Activated naive CD4-positive, alpha-beta T cell treated with anti-CD3 and anti-CD28 coated beads, Interleukin-2, amount 50 U/mL, for 24 hours (primary cell): ENCODE measurements around the gene NCAPG2.

ENCODE experiments used
- H3K27ac Mint-ChIP-seq: one replicate; pipeline ENCODE4 v1.8.0; 2021; ENCODE audit warnings: mild to moderate bottlenecking, mixed read lengths
- H3K27me3 Mint-ChIP-seq: one replicate; pipeline ENCODE4 v1.8.0; 2021; ENCODE audit warnings: mixed read lengths
- H3K36me3 Mint-ChIP-seq: one replicate; pipeline ENCODE4 v1.8.0; 2021; ENCODE audit warnings: mixed read lengths
- H3K4me1 Mint-ChIP-seq: one replicate; pipeline ENCODE4 v1.8.0; 2021; ENCODE audit warnings: mixed read lengths
- H3K4me3 Mint-ChIP-seq: one replicate; pipeline ENCODE4 v1.8.0; 2021; ENCODE audit warnings: mild to moderate bottlenecking, mixed read lengths
- H3K9me3 Mint-ChIP-seq: one replicate; pipeline ENCODE4 v1.8.0; 2021; ENCODE audit warnings: mixed read lengths

The NCAPG2 gene

GRCh38 chr7:158704524-158705233 is at the start of gene NCAPG2:
TSS of gene NCAPG2 (minus strand) at chr7:158704804. CDS start at chr7:158701899, 2,905 bp downstream.
- no peaks in the 10 kb centered on the region for H3K36me3 Mint-ChIP-seq
- peak within 1 kb of the TSS; percentile 52 for H3K27ac Mint-ChIP-seq
- peaks cover 10% of the 10 kb centered on the region for H3K4me1 Mint-ChIP-seq
- no peaks in the 10 kb centered on the region for H3K27me3 Mint-ChIP-seq
- peak within 1 kb of the TSS; percentile 91 for H3K4me3 Mint-ChIP-seq
- H3K9me3 Mint-ChIP-seq, result no peaks in the 10 kb centered on the region

GRCh38 chr7:158753900-158754299 is 49.3 kb upstream of the NCAPG2 start:
- H3K27ac Mint-ChIP-seq, result no peak overlapping the region
- no peak overlapping the region for H3K4me3 Mint-ChIP-seq
- no peaks in the 10 kb centered on the region for H3K9me3 Mint-ChIP-seq
- H3K27me3 Mint-ChIP-seq, result no peaks in the 10 kb centered on the region
- no peaks in the 10 kb centered on the region for H3K4me1 Mint-ChIP-seq
- peaks cover 11% of the 10 kb centered on the region for H3K36me3 Mint-ChIP-seq

GRCh38 chr7:158751751-158752150 is 47.1 kb upstream of the NCAPG2 start:
- no peaks in the 10 kb centered on the region for H3K9me3 Mint-ChIP-seq
- H3K4me3 Mint-ChIP-seq, result no peak overlapping the region
- H3K27ac Mint-ChIP-seq, result peak overlapping the region; percentile 59
- H3K4me1 Mint-ChIP-seq, result no peaks in the 10 kb centered on the region
- no peaks in the 10 kb centered on the region for H3K27me3 Mint-ChIP-seq
- H3K36me3 Mint-ChIP-seq, result peaks cover 10% of the 10 kb centered on the region

GRCh38 chr7:158751199-158751598 is 46.6 kb upstream of the NCAPG2 start:
- Mint-ChIP-seq H3K4me3 (no peak overlapping the region), H3K36me3 (peaks cover 10% of the 10 kb centered on the region), H3K9me3 (no peaks in the 10 kb centered on the region), H3K4me1 (no peaks in the 10 kb centered on the region), H3K27ac (no peak overlapping the region), H3K27me3 (no peaks in the 10 kb centered on the region)

- peak overlapping the region; percentile 41 for H3K27ac Mint-ChIP-seq
- H3K36me3 Mint-ChIP-seq, result peaks cover 10% of the 10 kb centered on the region
Observed at GRCh38 chr7:158750702-158751101, 46.1 kb upstream of the NCAPG2 start.

GRCh38 chr7:158749396-158749795 is 44.8 kb upstream of the NCAPG2 start:
- no peaks in the 10 kb centered on the region for H3K4me1 Mint-ChIP-seq
- H3K27me3 Mint-ChIP-seq, result no peaks in the 10 kb centered on the region
- no peak overlapping the region for H3K4me3 Mint-ChIP-seq
- no peaks in the 10 kb centered on the region for H3K9me3 Mint-ChIP-seq
- H3K36me3 Mint-ChIP-seq, result peaks cover 6% of the 10 kb centered on the region
- no peak overlapping the region for H3K27ac Mint-ChIP-seq

More at GRCh38 chr7:158750702-158751101, 46.1 kb upstream of the NCAPG2 start:
- no peak overlapping the region for H3K4me3 Mint-ChIP-seq
- H3K9me3 Mint-ChIP-seq, result no peaks in the 10 kb centered on the region
- H3K4me1 Mint-ChIP-seq, result no peaks in the 10 kb centered on the region
- no peaks in the 10 kb centered on the region for H3K27me3 Mint-ChIP-seq

- H3K27me3 Mint-ChIP-seq, result no peaks in the 10 kb centered on the region
- peaks cover 4% of the 10 kb centered on the region for H3K36me3 Mint-ChIP-seq
- no peak overlapping the region for H3K27ac Mint-ChIP-seq
Observed at GRCh38 chr7:158748335-158748734, 43.7 kb upstream of the NCAPG2 start.

GRCh38 chr7:158747408-158747807 is 42.8 kb upstream of the NCAPG2 start:
- peaks cover 6% of the 10 kb centered on the region for H3K36me3 Mint-ChIP-seq
- H3K4me3 Mint-ChIP-seq, result no peak overlapping the region
- no peaks in the 10 kb centered on the region for H3K4me1 Mint-ChIP-seq
- no peaks in the 10 kb centered on the region for H3K27me3 Mint-ChIP-seq
- no peaks in the 10 kb centered on the region for H3K9me3 Mint-ChIP-seq
- peak overlapping the region; percentile 27 for H3K27ac Mint-ChIP-seq

More at GRCh38 chr7:158748335-158748734, 43.7 kb upstream of the NCAPG2 start:
- Mint-ChIP-seq H3K4me1 (no peaks in the 10 kb centered on the region), H3K9me3 (no peaks in the 10 kb centered on the region), H3K4me3 (no peak overlapping the region)

GRCh38 chr7:158746957-158747356 is 42.4 kb upstream of the NCAPG2 start:
- H3K9me3 Mint-ChIP-seq, result no peaks in the 10 kb centered on the region
- H3K27me3 Mint-ChIP-seq, result no peaks in the 10 kb centered on the region
- H3K4me3 Mint-ChIP-seq, result no peak overlapping the region
- H3K4me1 Mint-ChIP-seq, result no peaks in the 10 kb centered on the region
- H3K36me3 Mint-ChIP-seq, result peaks cover 8% of the 10 kb centered on the region
- peak overlapping the region; percentile 27 for H3K27ac Mint-ChIP-seq

GRCh38 chr7:158745057-158745715 is 40.6 kb upstream of the NCAPG2 start:
- Mint-ChIP-seq H3K36me3 (peaks cover 8% of the 10 kb centered on the region), H3K27me3 (no peaks in the 10 kb centered on the region), H3K4me1 (peaks cover 10% of the 10 kb centered on the region), H3K4me3 (no peak overlapping the region), H3K9me3 (no peaks in the 10 kb centered on the region), H3K27ac (peak overlapping the region; percentile 30)

- H3K36me3 Mint-ChIP-seq, result peaks cover 8% of the 10 kb centered on the region
- H3K27me3 Mint-ChIP-seq, result no peaks in the 10 kb centered on the region
- H3K27ac Mint-ChIP-seq, result no peak overlapping the region
- peaks cover 10% of the 10 kb centered on the region for H3K4me1 Mint-ChIP-seq
- no peaks in the 10 kb centered on the region for H3K9me3 Mint-ChIP-seq
- H3K4me3 Mint-ChIP-seq, result no peak overlapping the region
Observed at GRCh38 chr7:158744070-158744469, 39.5 kb upstream of the NCAPG2 start.

GRCh38 chr7:158743219-158743618 is 38.6 kb upstream of the NCAPG2 start:
- H3K27ac Mint-ChIP-seq, result peak overlapping the region; percentile 46
- no peaks in the 10 kb centered on the region for H3K27me3 Mint-ChIP-seq
- peaks cover 10% of the 10 kb centered on the region for H3K4me1 Mint-ChIP-seq
- H3K9me3 Mint-ChIP-seq, result no peaks in the 10 kb centered on the region
- no peak overlapping the region for H3K4me3 Mint-ChIP-seq
- H3K36me3 Mint-ChIP-seq, result peaks cover 8% of the 10 kb centered on the region

GRCh38 chr7:158742065-158742821 is 37.6 kb upstream of the NCAPG2 start:
- Mint-ChIP-seq H3K9me3 (no peaks in the 10 kb centered on the region), H3K27ac (peak overlapping the region; percentile 46), H3K4me1 (peaks cover 10% of the 10 kb centered on the region), H3K36me3 (peaks cover 4% of the 10 kb centered on the region), H3K4me3 (no peak overlapping the region), H3K27me3 (no peaks in the 10 kb centered on the region)

- Mint-ChIP-seq H3K27me3 (no peaks in the 10 kb centered on the region), H3K36me3 (peaks cover 4% of the 10 kb centered on the region), H3K27ac (no peak overlapping the region)
Observed at GRCh38 chr7:158741294-158741666, 36.7 kb upstream of the NCAPG2 start.

GRCh38 chr7:158740657-158741293 is 36.2 kb upstream of the NCAPG2 start:
- Mint-ChIP-seq H3K27me3 (no peaks in the 10 kb centered on the region), H3K36me3 (peaks cover 7% of the 10 kb centered on the region), H3K27ac (peak overlapping the region; percentile 57), H3K9me3 (no peaks in the 10 kb centered on the region), H3K4me3 (no peak overlapping the region), H3K4me1 (peaks cover 10% of the 10 kb centered on the region)

More at GRCh38 chr7:158741294-158741666, 36.7 kb upstream of the NCAPG2 start:
- H3K4me1 Mint-ChIP-seq, result peaks cover 10% of the 10 kb centered on the region
- no peak overlapping the region for H3K4me3 Mint-ChIP-seq
- H3K9me3 Mint-ChIP-seq, result no peaks in the 10 kb centered on the region
